ENCODE data around the gene WDR45B.

The WDR45B gene

GRCh38 chr17:82653651-82654528, 5.6 kb upstream of the WDR45B start:
- Histone ChIP-seq H3K36me3 (ENCODE audit: insufficient read depth, low read length) (no peaks in the 10 kb centered on the region), H4K20me1 (ENCODE audit: insufficient read depth, low read length) (no peaks in the 10 kb centered on the region), H3K9ac (ENCODE audit: low read length) (no peak overlapping the region), H3K27ac (ENCODE audit: low read depth, low read length, poor library complexity, severe bottlenecking) (no peak overlapping the region), H3K4me3 (ENCODE audit: low read depth, low read length, poor library complexity, severe bottlenecking) (no peak overlapping the region), H3F3A (ENCODE audit: insufficient read depth, low read length) (no peaks in the 10 kb centered on the region), H2AFZ (ENCODE audit: low read length) (no peak overlapping the region), H3K27me3 (ENCODE audit: insufficient read depth, low read length) (0 out of 2 replicates have a peak, but pooled peaks cover 6% of the 10 kb centered on the region), H3K4me1 (ENCODE audit: insufficient read depth, low read length, severe bottlenecking) (peaks cover 12% of the 10 kb centered on the region), H3K79me2 (ENCODE audit: insufficient read depth, low read length) (no peaks in the 10 kb centered on the region), H3K9me3 (ENCODE audit: low read length) (no peaks in the 10 kb centered on the region), H3K9me2 (ENCODE audit: low read depth, low read length) (no peaks in the 10 kb centered on the region), H3K4me2 (ENCODE audit: low read length) (no peak overlapping the region)
- TF ChIP-seq CTCF (IDR thresholded peaks at IDR 0.05; ENCODE audit: low read length) (no peak), EZH2 (IDR thresholded peaks at IDR 0.05; ENCODE audit: borderline replicate concordance, low read length) (no peak)

GRCh38 chr17:82650723-82651122, 2.5 kb upstream of the WDR45B start:
- Histone ChIP-seq H3K27me3 (ENCODE audit: insufficient read depth, low read length) (0 out of 2 replicates have a peak, but pooled peaks cover 6% of the 10 kb centered on the region), H3K36me3 (ENCODE audit: insufficient read depth, low read length) (0 out of 2 replicates have a peak, but pooled peaks cover under 1% of the 10 kb centered on the region), H3K9me2 (ENCODE audit: low read depth, low read length) (no peaks in the 10 kb centered on the region), H3F3A (ENCODE audit: insufficient read depth, low read length) (no peaks in the 10 kb centered on the region), H3K27ac (ENCODE audit: low read depth, low read length, poor library complexity, severe bottlenecking) (no peak overlapping the region), H2AFZ (ENCODE audit: low read length) (no peak overlapping the region), H3K4me1 (ENCODE audit: insufficient read depth, low read length, severe bottlenecking) (peaks cover 28% of the 10 kb centered on the region), H3K4me2 (ENCODE audit: low read length) (no peak overlapping the region), H4K20me1 (ENCODE audit: insufficient read depth, low read length) (no peaks in the 10 kb centered on the region), H3K4me3 (ENCODE audit: low read depth, low read length, poor library complexity, severe bottlenecking) (no peak overlapping the region), H3K9me3 (ENCODE audit: low read length) (no peaks in the 10 kb centered on the region), H3K79me2 (ENCODE audit: insufficient read depth, low read length) (peaks cover 22% of the 10 kb centered on the region), H3K9ac (ENCODE audit: low read length) (no peak overlapping the region)
- no peak for TF ChIP-seq EZH2 (IDR thresholded peaks at IDR 0.05; ENCODE audit: borderline replicate concordance, low read length)
- no peak for TF ChIP-seq CTCF (IDR thresholded peaks at IDR 0.05; ENCODE audit: low read length)

GRCh38 chr17:82649501-82650261, 1.4 kb upstream of the WDR45B start:
- TF ChIP-seq CTCF (IDR thresholded peaks at IDR 0.05; ENCODE audit: low read length) (no peak), EZH2 (IDR thresholded peaks at IDR 0.05; ENCODE audit: borderline replicate concordance, low read length) (no peak)
- Histone ChIP-seq H4K20me1 (ENCODE audit: insufficient read depth, low read length) (no peaks in the 10 kb centered on the region), H3K4me3 (ENCODE audit: low read depth, low read length, poor library complexity, severe bottlenecking) (no peak overlapping the region), H3K79me2 (ENCODE audit: insufficient read depth, low read length) (peaks cover 29% of the 10 kb centered on the region), H3K9me2 (ENCODE audit: low read depth, low read length) (no peaks in the 10 kb centered on the region), H3K9ac (ENCODE audit: low read length) (no peak overlapping the region), H3K27me3 (ENCODE audit: insufficient read depth, low read length) (0 out of 2 replicates have a peak, but pooled peaks cover 6% of the 10 kb centered on the region), H3K4me1 (ENCODE audit: insufficient read depth, low read length, severe bottlenecking) (peaks cover 22% of the 10 kb centered on the region), H3K4me2 (ENCODE audit: low read length) (no peak overlapping the region), H3F3A (ENCODE audit: insufficient read depth, low read length) (no peaks in the 10 kb centered on the region), H3K9me3 (ENCODE audit: low read length) (no peaks in the 10 kb centered on the region), H3K27ac (ENCODE audit: low read depth, low read length, poor library complexity, severe bottlenecking) (no peak overlapping the region), H2AFZ (ENCODE audit: low read length) (no peak overlapping the region), H3K36me3 (ENCODE audit: insufficient read depth, low read length) (peaks cover 6% of the 10 kb centered on the region; the same call in 1 of the 2 replicates)

Data from OCI-LY1 (cell line).